Gastroesophageal sphincter (tissue), 4 donors: Measurements from ENCODE around the gene MED7. TPM values are rescaled to one million over a fixed set of nuclear protein-coding genes. Genes with fewer than 3 reads are reported as not detected.

ENCODE experiments used
- ATAC-seq: fragments of 150-250 bp; one replicate; pipeline ENCODE4 v1.9.1; 2016; ENCODE audit warnings: mild to moderate bottlenecking, moderate library complexity
- H3K27ac ChIP-seq, 4 donors: fragments of 200-600 bp; sonication (generic) in 3 of 4; 1 replicate in 3 of 4; 2 replicates in 1 of 4; pipeline ENCODE4 v1.5.1; 2016 to 2019
- H3K27me3 ChIP-seq: fragments of 200-600 bp; sonication (generic); one replicate; pipeline ENCODE4 v1.5.1; 2019
- H3K36me3 ChIP-seq, 2 donors: fragments of 200-600 bp; sonication (generic); one replicate each; pipeline ENCODE4 v1.5.1; 2019; ENCODE audit warnings: control low read depth in 1 of 2
- H3K4me1 ChIP-seq, 3 donors: fragments of 200-600 bp; sonication (generic); 1 replicate in 2 of 3; 2 replicates in 1 of 3; pipeline ENCODE4 v1.5.1; 2016 to 2019; ENCODE audit warnings: control low read depth in 2 of 3
- H3K4me3 ChIP-seq, 2 donors: fragments of 200-600 bp; sonication (generic); one replicate each; pipeline ENCODE4 v1.5.1; 2019; ENCODE audit warnings: mild to moderate bottlenecking in 1 of 2, moderate library complexity in 1 of 2
- H3K9me3 ChIP-seq, 3 donors: fragments of 200-600 bp; sonication (generic); one replicate each; pipeline ENCODE4 v1.5.1; 2017 to 2019; ENCODE audit warnings: control low read depth in 2 of 3
- CTCF ChIP-seq, 4 experiments: fragments of 200-600 bp in 2 of 4; fragments of 450-650 bp in 2 of 4; sonication (generic) in 1 of 4; IDR thresholded peaks; one replicate each; pipeline ENCODE4 v1.5.1; 2017 to 2019; ENCODE audit warnings: antibody characterized with exemption in 4 of 4, mild to moderate bottlenecking in 2 of 4, moderate library complexity in 2 of 4
- EP300 ChIP-seq: sonication (generic); formaldehyde crosslinking; IDR thresholded peaks from one replicate; pipeline ENCODE4 v1.6.1; 2017; ENCODE audit warnings: antibody characterized with exemption, mild to moderate bottlenecking
- POLR2A ChIP-seq, 2 donors: fragments of 450-650 bp; IDR thresholded peaks; one replicate each; pipeline ENCODE4 v1.6.1; 2017; ENCODE audit warnings: antibody characterized with exemption in 2 of 2, mild to moderate bottlenecking in 2 of 2, moderate library complexity in 1 of 2
- POLR2AphosphoS5 ChIP-seq: sonication (generic); formaldehyde crosslinking; IDR thresholded peaks from one replicate; pipeline ENCODE4 v1.6.1; 2017; ENCODE audit warnings: antibody characterized with exemption
- WGBS, 2 donors: methylation state at CpG; one replicate each; pipeline ENCODE4 v1.1.5; 2018; ENCODE audit warnings: low coverage in 1 of 2; 5-methylcytosine and 5-hydroxymethylcytosine counted together
- total RNA-seq, 4 donors: library from RNA; depleted of rRNA; stranded (reverse); fragments of >200 nt; gene quantifications; one replicate each; pipeline ENCODE4 v1.1.0, GENCODE V29; 2016

MED7 gene, protein sequence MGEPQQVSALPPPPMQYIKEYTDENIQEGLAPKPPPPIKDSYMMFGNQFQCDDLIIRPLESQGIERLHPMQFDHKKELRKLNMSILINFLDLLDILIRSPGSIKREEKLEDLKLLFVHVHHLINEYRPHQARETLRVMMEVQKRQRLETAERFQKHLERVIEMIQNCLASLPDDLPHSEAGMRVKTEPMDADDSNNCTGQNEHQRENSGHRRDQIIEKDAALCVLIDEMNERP
- 10 to 100 TPM in 3 of 4 donors, 1 to 10 TPM in 1; 8.9 to 17.9 (median 11.7) TPM for total RNA-seq

- H3K36me3 ChIP-seq: peaks cover 0 to 19% of the 10 kb centered on the region in 2 donors
- no peaks in the 10 kb centered on the region for H3K27me3 ChIP-seq
- H3K9me3 ChIP-seq: no peaks in the 10 kb centered on the region
- H3K4me3 ChIP-seq: peak within 1 kb of the TSS; percentile 58 to 69
- TF ChIP-seq POLR2A (IDR thresholded peaks at IDR 0.05) (peak; percentile 43 to 70), POLR2AphosphoS5 (peak; percentile 95), CTCF (IDR thresholded peaks at IDR 0.05) (no peak)
- ATAC-seq: peak; percentile 100
- H3K27ac ChIP-seq: peak within 1 kb of the TSS; percentile 86 to 100 (median 90)
- WGBS, 2 donors: 0 to 1% methylated on average over 12 to 15 of the region's 48 CpGs
- peaks cover 0 to 23% (median 9%) of the 10 kb centered on the region in 3 donors for H3K4me1 ChIP-seq
These were observed at the start of gene MED7 for GRCh38 chr5:157142317-157143126. MED7 (minus strand) TSS chr5:157142865; CDS start chr5:157139431, 3,434 bp downstream.

DNA sequence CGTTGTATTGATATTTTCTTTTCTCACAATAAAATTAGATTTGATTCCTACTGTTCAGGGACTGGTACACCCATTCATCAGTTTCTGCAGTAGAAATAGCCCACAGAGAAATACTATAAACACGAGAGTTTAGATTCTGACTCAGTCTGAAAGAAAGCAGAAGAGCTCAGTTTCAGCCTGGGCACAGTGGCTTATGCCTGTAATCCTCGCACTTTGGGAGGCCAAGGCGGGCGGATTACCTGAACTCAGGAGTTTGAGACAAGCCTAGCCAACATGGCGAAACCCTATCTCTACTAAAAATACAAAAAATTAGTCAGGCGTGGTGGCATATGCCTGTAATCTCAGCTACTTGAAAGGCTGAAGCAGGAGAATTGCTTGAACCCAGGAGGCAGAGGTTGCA, 46.6 kb upstream of the MED7 start:
- ATAC-seq: no peak
- Histone ChIP-seq H3K36me3 (no peaks in the 10 kb centered on the region), H3K4me3 (no peak overlapping the region), H3K27ac (no peak overlapping the region), H3K27me3 (peaks cover 9% of the 10 kb centered on the region), H3K9me3 (peaks cover 0 to under 1% (median 0%) of the 10 kb centered on the region in 3 donors), H3K4me1 (no peaks in the 10 kb centered on the region)
- TF ChIP-seq CTCF (IDR thresholded peaks at IDR 0.05) (no peak), EP300 (no peak), POLR2AphosphoS5 (no peak), POLR2A (IDR thresholded peaks at IDR 0.05) (no peak)
- 87 to 93% methylated on average over 4 to 7 of the region's 7 CpGs for WGBS, 2 donors

DNA sequence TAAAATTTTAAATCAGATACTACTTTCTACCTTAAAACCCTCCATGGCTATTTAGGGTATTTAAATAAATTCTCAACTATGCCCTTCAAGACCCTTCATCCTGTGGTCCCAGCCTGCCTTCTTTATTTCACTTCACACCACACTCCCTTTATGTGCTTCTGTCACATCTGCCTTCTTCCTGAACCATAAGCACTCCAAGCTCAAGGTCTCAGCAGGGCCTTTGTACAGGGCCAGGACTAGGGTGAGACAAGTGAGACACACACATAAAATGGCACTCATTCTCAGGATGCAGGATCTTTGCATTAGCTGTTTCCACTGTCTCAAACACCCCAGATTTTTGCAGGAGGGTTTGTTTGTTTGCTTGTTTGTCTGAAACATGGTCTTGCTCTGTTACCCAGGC, 45.6 kb upstream of the MED7 start:
- no peak for ATAC-seq

GRCh38 chr5:157187046-157187754, 44.5 kb upstream of the MED7 start:
- Histone ChIP-seq H3K27ac (no peak overlapping the region), H3K36me3 (no peaks in the 10 kb centered on the region), H3K4me3 (no peak overlapping the region), H3K9me3 (peaks cover 0 to 5% (median 0%) of the 10 kb centered on the region in 3 donors), H3K27me3 (peaks cover 5% of the 10 kb centered on the region), H3K4me1 (no peaks in the 10 kb centered on the region)
- 63 to 75% methylated on average over 4 to 5 of the region's 5 CpGs for WGBS, 2 donors
- ATAC-seq: no peak
- TF ChIP-seq CTCF (IDR thresholded peaks at IDR 0.05) (no peak), EP300 (no peak), POLR2AphosphoS5 (no peak), POLR2A (IDR thresholded peaks at IDR 0.05) (no peak)

More for the DNA sequence above, 45.6 kb upstream of the MED7 start:
- H3K36me3 ChIP-seq: no peaks in the 10 kb centered on the region
- peaks cover 0 to 5% (median 0%) of the 10 kb centered on the region in 3 donors for H3K9me3 ChIP-seq
- no peak for TF ChIP-seq POLR2AphosphoS5
- TF ChIP-seq CTCF (IDR thresholded peaks at IDR 0.05): no peak
- no peak for TF ChIP-seq EP300
- no peak for TF ChIP-seq POLR2A (IDR thresholded peaks at IDR 0.05)
- no peak overlapping the region for H3K4me3 ChIP-seq
- H3K27me3 ChIP-seq: peaks cover 9% of the 10 kb centered on the region
- H3K4me1 ChIP-seq: no peaks in the 10 kb centered on the region
- H3K27ac ChIP-seq: no peak overlapping the region
